B cell (primary cell): ENCODE results near the gene GFPT1. TPM values are rescaled to one million over a fixed set of nuclear protein-coding genes. Genes with fewer than 3 reads are reported as not detected.

Experiments used
- ATAC-seq: fragments of 200-7000 bp; cut with Tn5 transposase; one replicate; pipeline ENCODE4 v1.10.0; 2021; ENCODE audit warnings: low read depth, mild to moderate bottlenecking, moderate number of reproducible peaks, moderate library complexity
- CTCF ChIA-PET: fragments of 350-600 bp; sonication (Branson Sonifier 250); formaldehyde crosslinking; loops from one replicate; lab custom pipeline; 2021; ENCODE audit warnings: antibody characterized with exemption, inconsistent platforms; lab: Charles Lee
- POLR2A ChIA-PET: fragments of 350-600 bp; sonication (Branson Sonifier 250); formaldehyde crosslinking; loops from one replicate; lab custom pipeline; 2021; ENCODE audit warnings: antibody characterized with exemption; lab: Charles Lee
- DNase-seq: peaks from one replicate; pipeline ENCODE4 v3.0.0; 2013
- H2AFZ ChIP-seq: 2 replicates; pipeline ENCODE4 v1.6.1; 2012; ENCODE audit warnings: mild to moderate bottlenecking, low read depth, low read length; ENCODE audit not compliant: insufficient read depth, poor library complexity, severe bottlenecking
- H3K27ac ChIP-seq, 2 donors: 1 replicate in 1 of 2; 2 replicates in 1 of 2; pipeline ENCODE4 v1.5.1; 2012 to 2013; ENCODE audit warnings: low read length in 2 of 2, mild to moderate bottlenecking in 2 of 2, moderate library complexity in 1 of 2
- H3K27me3 ChIP-seq, 4 experiments: fragments of 200-600 bp in 1 of 4; sonication (generic) in 1 of 4; replicated peaks in 1 of 4; 1 replicate in 2 of 4; 2 replicates in 2 of 4; pipeline versions ENCODE4 v1.6.1 to v1.7.0; 2013 to 2016; ENCODE audit warnings: low read length in 3 of 4, mild to moderate bottlenecking in 2 of 4, mixed read lengths in 1 of 4, moderate library complexity in 1 of 4; ENCODE audit not compliant: insufficient read depth in 4 of 4, control insufficient read depth in 3 of 4; ENCODE audit errors: control extremely low read depth in 1 of 4
- H3K36me3 ChIP-seq, 2 experiments: replicated peaks in 1 of 2; 1 replicate in 1 of 2; 2 replicates in 1 of 2; pipeline versions ENCODE4 v1.6.1 to v1.7.1; 2013; ENCODE audit warnings: low read length in 1 of 2; ENCODE audit not compliant: insufficient read depth in 2 of 2, control insufficient read depth in 1 of 2; ENCODE audit errors: control extremely low read depth in 1 of 2, extremely low read depth in 1 of 2
- H3K4me1 ChIP-seq, 2 donors: fragments of 200-600 bp in 1 of 2; sonication (generic) in 1 of 2; 1 replicate in 1 of 2; 2 replicates in 1 of 2; pipeline versions ENCODE4 v1.5.1 to v1.6.1; 2013 to 2017; ENCODE audit warnings: low read length in 2 of 2; ENCODE audit not compliant: control insufficient read depth in 2 of 2, insufficient read depth in 2 of 2
- H3K4me2 ChIP-seq: replicated peaks from 2 replicates; pipeline ENCODE3; 2012; ENCODE audit warnings: mild to moderate bottlenecking, low read depth, low read length; ENCODE audit not compliant: poor library complexity, severe bottlenecking
- H3K4me3 ChIP-seq, 5 experiments: fragments of 200-600 bp in 1 of 5; sonication (generic) in 1 of 5; 1 replicate in 3 of 5; 2 replicates in 2 of 5; pipeline versions ENCODE4 v1.5.1 to v1.7.0; 2011 to 2016; ENCODE audit warnings: low read length in 4 of 5, mild to moderate bottlenecking in 4 of 5, low read depth in 2 of 5, control low read depth in 1 of 5, moderate library complexity in 1 of 5; ENCODE audit not compliant: insufficient read depth in 1 of 5; ENCODE audit errors: control extremely low read depth in 1 of 5, extremely low read depth in 1 of 5
- H3K79me2 ChIP-seq: fragments of 200-600 bp; sonication (generic); one replicate; pipeline ENCODE4 v1.6.0; 2016; ENCODE audit warnings: low read length; ENCODE audit not compliant: control insufficient read depth, insufficient read depth
- H3K9ac ChIP-seq: fragments of 200-600 bp; sonication (generic); 2 replicates; pipeline ENCODE4 v1.6.1; 2017; ENCODE audit warnings: mild to moderate bottlenecking, low read length, moderate library complexity
- H3K9me3 ChIP-seq, 3 donors: one replicate each; pipeline versions ENCODE4 v1.6.1 to v1.7.1; 2013; ENCODE audit warnings: low read length in 2 of 3; ENCODE audit not compliant: control insufficient read depth in 2 of 3, insufficient read depth in 1 of 3; ENCODE audit errors: control extremely low read depth in 1 of 3
- H4K20me1 ChIP-seq: 2 replicates; pipeline ENCODE4 v1.6.0; 2012; ENCODE audit warnings: mild to moderate bottlenecking, low read length; ENCODE audit not compliant: insufficient read depth, control insufficient read depth, poor library complexity, severe bottlenecking
- H3K27ac Mint-ChIP-seq: one replicate; pipeline ENCODE4 v1.8.0; 2021; ENCODE audit warnings: mixed read lengths
- H3K27me3 Mint-ChIP-seq: one replicate; pipeline ENCODE4 v1.8.0; 2021; ENCODE audit warnings: mixed read lengths
- H3K4me1 Mint-ChIP-seq: one replicate; pipeline ENCODE4 v1.8.0; 2021; ENCODE audit warnings: mixed read lengths
- H3K4me3 Mint-ChIP-seq: one replicate; pipeline ENCODE4 v1.8.0; 2021; ENCODE audit warnings: mixed read lengths
- H3K9me3 Mint-ChIP-seq: one replicate; pipeline ENCODE4 v1.8.0; 2022; ENCODE audit warnings: mixed read lengths; ENCODE audit not compliant: insufficient read depth
- EZH2 ChIP-seq: IDR thresholded peaks from 2 replicates; pipeline ENCODE4 v1.6.1; 2012; ENCODE audit warnings: borderline replicate concordance, low read depth, mild to moderate bottlenecking, moderate library complexity, low read length; ENCODE audit not compliant: insufficient read depth, poor library complexity, severe bottlenecking
- WGBS: methylation state at CpG from one replicate; pipeline ENCODE4 v1.1.5; 2013; ENCODE audit warnings: missing lambda C conversion rate; ENCODE audit not compliant: insufficient coverage; 5-methylcytosine and 5-hydroxymethylcytosine counted together
- intact Hi-C: fragments of 100-400 bp; cut with micrococcal nuclease; formaldehyde crosslinking; loops from one replicate; pipeline ENCODE4 v1.10.0; 2022
- polyA plus RNA-seq: library from polyadenylated mRNA; depleted of rRNA; stranded (reverse); fragments of >200 nt; gene quantifications from 2 replicates; pipeline ENCODE4 v1.2.3, GENCODE V29; 2012
- total RNA-seq, 2 donors: library from RNA; stranded (reverse); fragments of 120-200 nt in 1 of 2; gene quantifications; 1 replicate in 1 of 2; 2 replicates in 1 of 2; pipeline versions ENCODE4 v1.2.3 to v1.2.4, GENCODE V29; 2013 to 2022
- TF ChIP-seq, protein P1 (sequence below): fragments of 200-600 bp; IDR thresholded peaks from one replicate; pipeline ENCODE4 v1.8.0; 2022; ENCODE audit warnings: antibody characterized with exemption, mild to moderate bottlenecking

GFPT1 gene
- total and polyA plus RNA-seq, 2 donors (not counting 1 experiment from before 2014, with no cell fraction given) = 2.8 to 18.1 TPM

GRCh38 chr2:69416147-69416546, 29.1 kb upstream of the GFPT1 start:
- TF ChIP-seq, protein P1, sequence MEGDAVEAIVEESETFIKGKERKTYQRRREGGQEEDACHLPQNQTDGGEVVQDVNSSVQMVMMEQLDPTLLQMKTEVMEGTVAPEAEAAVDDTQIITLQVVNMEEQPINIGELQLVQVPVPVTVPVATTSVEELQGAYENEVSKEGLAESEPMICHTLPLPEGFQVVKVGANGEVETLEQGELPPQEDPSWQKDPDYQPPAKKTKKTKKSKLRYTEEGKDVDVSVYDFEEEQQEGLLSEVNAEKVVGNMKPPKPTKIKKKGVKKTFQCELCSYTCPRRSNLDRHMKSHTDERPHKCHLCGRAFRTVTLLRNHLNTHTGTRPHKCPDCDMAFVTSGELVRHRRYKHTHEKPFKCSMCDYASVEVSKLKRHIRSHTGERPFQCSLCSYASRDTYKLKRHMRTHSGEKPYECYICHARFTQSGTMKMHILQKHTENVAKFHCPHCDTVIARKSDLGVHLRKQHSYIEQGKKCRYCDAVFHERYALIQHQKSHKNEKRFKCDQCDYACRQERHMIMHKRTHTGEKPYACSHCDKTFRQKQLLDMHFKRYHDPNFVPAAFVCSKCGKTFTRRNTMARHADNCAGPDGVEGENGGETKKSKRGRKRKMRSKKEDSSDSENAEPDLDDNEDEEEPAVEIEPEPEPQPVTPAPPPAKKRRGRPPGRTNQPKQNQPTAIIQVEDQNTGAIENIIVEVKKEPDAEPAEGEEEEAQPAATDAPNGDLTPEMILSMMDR = no peak
- TF ChIP-seq EZH2 = no peak
- CTCF ChIA-PET = no interaction called here

DNA sequence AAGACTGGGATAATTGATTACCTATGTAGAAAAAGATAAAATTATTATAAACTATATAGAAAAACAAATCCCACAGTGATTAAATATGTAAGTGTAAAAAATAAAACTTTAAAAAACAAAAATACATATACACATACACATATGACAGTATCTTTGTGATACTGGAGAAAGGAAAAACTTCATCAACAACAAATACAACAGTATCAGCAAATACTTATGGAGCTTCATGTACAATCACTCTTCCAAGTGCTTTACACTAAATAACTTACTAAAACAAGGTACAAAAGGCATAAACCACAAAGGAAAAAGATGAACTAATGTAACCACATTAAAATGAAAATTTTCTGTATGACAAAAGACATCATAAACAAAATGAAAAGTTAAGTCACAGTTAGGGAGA, 24.1 kb upstream of the GFPT1 start:
- Mint-ChIP-seq H3K27ac (no peak overlapping the region), H3K4me3 (no peak overlapping the region), H3K4me1 (peaks cover 3% of the 10 kb centered on the region), H3K27me3 (no peaks in the 10 kb centered on the region), H3K9me3 (no peaks in the 10 kb centered on the region)
- H3K9ac ChIP-seq = no peak overlapping the region
- no peak overlapping the region for H2AFZ ChIP-seq
- H4K20me1 ChIP-seq = no peaks in the 10 kb centered on the region
- DNase-seq (no peak), ATAC-seq (no peak)
- no peaks in the 10 kb centered on the region for H3K79me2 ChIP-seq
- no peaks in the 10 kb centered on the region for H3K27me3 ChIP-seq
- no peak overlapping the region for H3K4me2 ChIP-seq
- TF ChIP-seq EZH2 = no peak
- TF ChIP-seq, protein P1 = no peak
- ChIA-PET POLR2A (no interaction called here), CTCF (no interaction called here)
- no peaks in the 10 kb centered on the region for H3K4me1 ChIP-seq
- peaks cover 4 to 28% of the 10 kb centered on the region in 2 experiments for H3K36me3 ChIP-seq
- no peaks in the 10 kb centered on the region for H3K9me3 ChIP-seq
- no peak overlapping the region for H3K27ac ChIP-seq
- no peak overlapping the region for H3K4me3 ChIP-seq
- intact Hi-C loops = no loop called here

More at GRCh38 chr2:69416147-69416546, 29.1 kb upstream of the GFPT1 start:
- WGBS = no CpG with 5 or more reads among the region's 1 CpG
- Histone ChIP-seq H3K27ac (no peak overlapping the region), H3K36me3 (peaks cover 2 to 34% of the 10 kb centered on the region in 2 experiments), H3K27me3 (no peaks in the 10 kb centered on the region), H3K4me1 (no peaks in the 10 kb centered on the region), H3K9me3 (no peaks in the 10 kb centered on the region), H3K79me2 (no peaks in the 10 kb centered on the region), H3K9ac (no peak overlapping the region), H3K4me3 (no peak overlapping the region), H2AFZ (no peak overlapping the region), H3K4me2 (no peak overlapping the region), H4K20me1 (no peaks in the 10 kb centered on the region)
- H3K27ac Mint-ChIP-seq = no peak overlapping the region
- ATAC-seq (no peak), DNase-seq (no peak)
- H3K4me1 Mint-ChIP-seq = no peaks in the 10 kb centered on the region
- no peak overlapping the region for H3K4me3 Mint-ChIP-seq
- intact Hi-C loops = no loop called here
- no peaks in the 10 kb centered on the region for H3K27me3 Mint-ChIP-seq
- POLR2A ChIA-PET = no interaction called here
- no peaks in the 10 kb centered on the region for H3K9me3 Mint-ChIP-seq
